MM.1S (cell line): ENCODE results near the gene UTP14C.

Experiments used
- EZH2 ChIP-seq: fragments of 300-600 bp; sonication (generic); optimal IDR thresholded peaks from 2 replicates; pipeline ENCODE3; 2017; ENCODE audit warnings: low read depth, mild to moderate bottlenecking, antibody characterized with exemption, low read length, mixed read lengths
- EZH2phosphoT487 ChIP-seq: fragments of 300-600 bp; sonication (generic); IDR thresholded peaks from 2 replicates; pipeline ENCODE4 v1.6.1; 2018; ENCODE audit warnings: antibody characterized with exemption, low read length
- TF ChIP-seq, protein P1 (sequence below): fragments of 300-600 bp; sonication (generic); IDR thresholded peaks from 2 replicates; pipeline ENCODE4 v1.5.1; 2016; ENCODE audit warnings: antibody characterized with exemption, low read length, mixed read lengths

DNA sequence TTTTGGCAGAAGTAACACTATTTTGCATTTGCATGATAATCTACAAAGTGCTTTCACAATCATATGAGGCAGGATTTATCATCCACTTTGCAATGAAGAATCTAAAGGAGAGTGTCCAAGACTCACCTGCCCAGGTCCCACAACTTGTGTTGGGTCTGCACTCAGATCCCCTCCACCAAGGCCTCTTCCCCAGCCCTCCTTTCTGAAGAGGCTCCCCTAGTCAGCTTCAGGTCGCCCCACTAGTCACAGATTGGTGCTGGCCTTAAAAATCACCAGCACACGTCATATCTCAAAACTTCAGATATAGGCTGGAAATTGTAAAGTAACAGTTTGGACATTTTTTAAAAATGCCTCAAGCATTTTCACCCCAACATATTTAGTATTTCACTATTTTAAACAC is 30.8 kb upstream of the UTP14C start:
- TF ChIP-seq, protein P1, sequence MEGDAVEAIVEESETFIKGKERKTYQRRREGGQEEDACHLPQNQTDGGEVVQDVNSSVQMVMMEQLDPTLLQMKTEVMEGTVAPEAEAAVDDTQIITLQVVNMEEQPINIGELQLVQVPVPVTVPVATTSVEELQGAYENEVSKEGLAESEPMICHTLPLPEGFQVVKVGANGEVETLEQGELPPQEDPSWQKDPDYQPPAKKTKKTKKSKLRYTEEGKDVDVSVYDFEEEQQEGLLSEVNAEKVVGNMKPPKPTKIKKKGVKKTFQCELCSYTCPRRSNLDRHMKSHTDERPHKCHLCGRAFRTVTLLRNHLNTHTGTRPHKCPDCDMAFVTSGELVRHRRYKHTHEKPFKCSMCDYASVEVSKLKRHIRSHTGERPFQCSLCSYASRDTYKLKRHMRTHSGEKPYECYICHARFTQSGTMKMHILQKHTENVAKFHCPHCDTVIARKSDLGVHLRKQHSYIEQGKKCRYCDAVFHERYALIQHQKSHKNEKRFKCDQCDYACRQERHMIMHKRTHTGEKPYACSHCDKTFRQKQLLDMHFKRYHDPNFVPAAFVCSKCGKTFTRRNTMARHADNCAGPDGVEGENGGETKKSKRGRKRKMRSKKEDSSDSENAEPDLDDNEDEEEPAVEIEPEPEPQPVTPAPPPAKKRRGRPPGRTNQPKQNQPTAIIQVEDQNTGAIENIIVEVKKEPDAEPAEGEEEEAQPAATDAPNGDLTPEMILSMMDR = no peak
- TF ChIP-seq EZH2phosphoT487 = no peak
- TF ChIP-seq EZH2 = no peak
